NCI-H526 (cell line): Measurements from ENCODE around the gene DCLK1.
"Not testable (repeated sequence)": the region's sequence is repeated elsewhere in the genome, so short reads cannot be mapped to it uniquely, and the experiment has no call there.

Experiments used
- DNase-seq, 2 experiments: peaks; one replicate each; lab custom pipeline; 2025; lab: John Stamatoyannopoulos, UW

The DCLK1 gene

DNA sequence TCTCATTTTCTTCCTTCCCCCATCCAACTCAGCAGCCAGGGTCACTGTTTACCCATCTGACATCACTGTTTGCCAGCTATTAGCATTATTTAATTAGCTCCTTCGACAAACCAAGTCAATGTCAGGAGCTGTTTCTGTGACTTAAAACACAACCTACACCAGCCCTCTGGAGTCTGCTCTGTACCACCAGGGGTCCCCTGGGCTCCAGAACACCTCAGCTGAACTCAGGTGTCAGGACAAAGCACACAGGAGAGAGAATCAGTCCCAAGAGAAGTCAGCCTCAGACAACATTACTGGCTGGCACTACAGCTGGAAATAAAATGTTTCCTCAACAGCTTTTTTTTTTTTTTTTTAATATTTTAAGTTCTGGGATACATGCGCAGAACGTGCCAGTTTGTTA is 45.1 kb downstream of the DCLK1 start:
- DNase-seq: no peak

DNA sequence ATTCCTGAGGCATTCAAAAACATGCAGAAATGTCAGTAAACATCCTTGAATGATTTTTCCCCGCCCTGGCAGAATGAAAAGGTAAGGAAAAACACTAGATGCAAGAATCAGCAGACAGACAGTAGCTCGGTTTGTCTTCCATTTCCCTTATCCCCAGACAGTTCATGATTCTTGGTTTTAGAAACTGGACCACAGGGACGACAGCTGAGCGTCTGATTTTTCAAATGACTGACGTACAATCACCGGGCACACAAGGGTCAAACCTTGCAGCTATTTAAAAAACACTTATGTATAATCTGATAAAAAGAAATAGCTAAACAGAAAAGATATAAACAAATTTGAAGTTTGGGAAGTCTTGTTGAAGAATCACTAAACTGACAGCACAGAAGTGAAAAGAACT is 47.1 kb downstream of the DCLK1 start:
- no peak for DNase-seq

DNA sequence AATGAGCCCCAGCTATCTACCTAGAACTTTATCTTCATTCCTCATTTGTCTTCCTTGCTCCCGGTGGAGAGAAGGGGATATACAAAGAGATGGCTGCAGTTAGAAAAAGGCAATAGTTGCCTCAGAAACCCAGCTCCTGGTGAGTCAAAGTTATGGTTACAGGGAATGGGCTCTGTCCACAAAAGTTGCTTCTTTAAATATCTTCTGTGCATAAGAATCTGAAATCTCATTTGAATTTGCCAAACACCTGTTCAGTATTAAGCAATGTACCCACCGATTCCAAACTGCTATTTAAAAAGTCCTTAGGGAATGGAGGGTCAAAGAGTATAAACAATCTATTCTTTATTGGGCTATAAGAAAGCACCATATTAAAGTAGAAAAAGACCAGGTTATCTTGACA is 48.4 kb downstream of the DCLK1 start:
- no peak for DNase-seq

DNA sequence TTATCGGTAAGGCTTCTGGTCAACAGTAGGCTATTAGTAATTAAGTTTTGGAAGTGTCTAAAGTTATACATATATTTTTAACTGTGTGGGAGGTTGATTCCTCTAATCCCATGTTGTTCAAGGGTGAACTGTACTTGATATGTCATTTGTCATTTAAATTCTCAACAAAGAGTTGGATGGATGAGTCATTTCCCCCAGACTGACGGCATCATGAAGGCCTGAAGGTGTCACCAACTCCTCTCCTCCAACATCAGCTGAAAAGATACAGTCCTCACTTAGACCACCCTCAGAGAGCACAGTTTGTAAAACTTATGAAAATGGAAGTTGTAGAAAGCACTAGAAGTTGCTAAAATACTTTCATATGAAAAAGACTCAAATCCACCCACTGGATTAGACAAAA is 48.8 kb downstream of the DCLK1 start:
- no peak for DNase-seq

DNA sequence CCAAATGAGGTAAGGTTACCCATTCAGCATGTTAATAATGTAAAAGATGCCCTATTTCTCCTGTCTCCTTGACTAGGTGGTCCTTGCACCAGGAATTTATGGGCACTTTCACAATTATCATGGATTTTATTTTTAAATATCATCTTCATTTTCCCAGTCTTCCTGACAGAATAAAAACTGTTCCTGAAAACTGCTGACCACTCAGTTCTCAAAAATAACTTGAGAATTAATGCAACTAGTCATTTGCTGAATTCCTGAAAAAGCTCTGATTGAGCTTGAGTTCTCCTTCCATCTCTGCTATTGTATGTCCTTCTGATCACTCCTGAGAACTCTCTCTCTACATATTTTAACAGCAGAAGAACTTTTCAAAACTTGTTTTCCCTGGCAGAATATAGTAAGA is 55.0 kb downstream of the DCLK1 start:
- no peak for DNase-seq

DNA sequence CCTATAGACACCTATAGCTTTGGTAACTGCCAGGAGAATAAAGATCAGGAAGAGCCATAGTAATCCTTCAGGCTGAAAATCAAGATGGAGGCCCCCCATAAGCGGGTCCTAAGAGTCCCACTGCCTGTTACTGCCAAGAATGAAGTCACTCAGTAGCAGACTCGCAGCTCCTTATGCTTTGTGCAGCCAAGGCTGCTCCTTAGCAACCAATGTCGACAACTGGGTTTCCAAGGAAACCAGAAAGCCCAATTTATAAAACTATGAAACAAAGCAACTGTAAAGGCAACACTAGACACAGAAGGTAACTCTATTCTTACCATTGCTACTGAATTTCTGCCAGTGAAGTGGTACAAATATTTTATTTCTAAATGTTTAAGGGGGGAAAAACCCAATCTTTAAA is 56.5 kb downstream of the DCLK1 start:
- no peak for DNase-seq

DNA sequence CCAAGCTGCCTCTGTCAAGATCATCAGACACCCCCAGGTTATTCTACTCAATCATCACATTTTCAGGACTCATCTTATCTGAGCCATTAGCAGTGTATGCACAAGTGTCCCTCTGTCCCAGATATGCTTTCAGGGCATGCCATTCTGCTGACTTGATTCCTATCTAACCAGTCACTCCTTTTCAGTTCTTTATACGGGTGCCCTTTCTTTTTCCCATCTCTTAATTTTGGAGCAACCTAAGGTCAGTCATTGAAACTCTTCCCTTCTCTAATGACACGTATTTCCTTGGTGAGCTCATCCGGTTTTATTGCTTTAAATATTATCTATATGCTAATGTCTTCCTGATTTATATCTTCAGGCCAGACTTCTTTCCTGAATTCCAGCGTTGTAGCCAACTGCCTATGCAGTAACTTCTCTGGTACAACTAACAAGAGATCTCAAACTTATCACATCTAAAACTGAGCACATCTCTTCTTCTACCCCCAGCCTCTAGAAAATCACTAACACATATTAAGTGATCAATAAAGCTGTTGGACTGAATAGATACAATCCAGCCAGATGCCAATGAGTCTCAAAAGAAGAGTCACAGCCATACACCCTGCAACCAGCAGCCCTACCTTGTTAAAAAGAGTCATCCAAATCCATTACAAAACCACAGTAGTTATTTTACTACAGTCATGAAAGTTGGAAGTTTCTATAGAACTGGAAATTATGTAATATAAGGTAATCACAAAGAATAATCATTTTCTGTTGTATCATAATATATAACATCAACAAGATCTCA is 58.8 kb downstream of the DCLK1 start:
- no peak for DNase-seq

DNA sequence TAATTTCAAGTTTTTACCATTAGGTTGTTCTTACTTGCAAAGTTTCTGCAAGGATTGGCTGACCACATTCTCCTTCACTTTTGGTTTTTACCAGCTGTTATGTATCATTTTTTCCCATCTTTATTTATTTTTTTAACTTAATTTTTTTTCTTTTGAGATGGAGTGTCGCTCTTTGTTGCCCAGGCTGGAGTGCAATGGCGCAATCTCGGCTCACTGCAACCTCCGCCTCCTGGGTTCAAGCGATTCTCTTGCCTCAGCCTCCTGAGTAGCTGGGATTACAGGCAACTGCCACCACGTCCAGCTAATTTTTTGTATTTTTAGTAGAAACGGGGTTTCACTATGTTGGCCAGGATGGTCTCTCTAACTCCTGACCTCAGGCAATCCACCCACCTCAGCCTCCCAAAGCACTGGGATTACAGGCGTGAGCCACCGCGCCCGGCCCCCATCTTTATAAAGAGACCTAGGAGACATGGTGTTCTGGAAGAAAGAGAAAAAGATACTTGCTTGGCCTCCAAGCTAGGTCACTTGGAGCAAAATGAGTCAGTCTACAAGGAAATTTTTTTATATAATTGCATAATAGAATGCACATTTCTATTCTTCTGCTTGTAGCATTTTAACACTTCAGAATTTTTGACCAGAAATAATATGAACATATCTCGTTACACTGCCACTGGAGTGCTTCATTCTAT is 60.5 kb downstream of the DCLK1 start:
- not testable (repeated sequence) for DNase-seq

DNA sequence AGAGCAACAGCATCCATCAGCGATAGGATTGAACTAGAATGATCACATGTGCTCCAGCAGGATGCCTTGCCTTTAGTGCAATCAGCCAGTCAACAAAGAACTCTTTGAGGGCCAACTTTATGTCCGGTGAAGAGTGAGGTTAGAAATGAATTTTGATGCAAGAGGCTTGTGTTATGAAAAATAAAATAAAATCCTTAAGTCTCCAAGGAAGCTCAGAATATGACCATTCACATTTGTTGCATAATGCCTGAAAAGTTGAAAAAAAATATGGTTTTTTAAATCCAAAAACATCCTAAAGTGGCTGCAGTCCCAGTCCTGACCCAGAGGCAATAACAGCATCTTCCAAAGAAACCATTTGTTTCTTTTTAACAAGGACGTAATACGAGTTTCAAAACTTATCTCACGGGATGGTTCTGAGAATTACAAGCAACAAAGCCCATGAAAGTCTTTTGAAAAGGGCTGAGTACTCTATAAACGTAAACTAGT is 61.3 kb downstream of the DCLK1 start:
- no peak for DNase-seq

DNA sequence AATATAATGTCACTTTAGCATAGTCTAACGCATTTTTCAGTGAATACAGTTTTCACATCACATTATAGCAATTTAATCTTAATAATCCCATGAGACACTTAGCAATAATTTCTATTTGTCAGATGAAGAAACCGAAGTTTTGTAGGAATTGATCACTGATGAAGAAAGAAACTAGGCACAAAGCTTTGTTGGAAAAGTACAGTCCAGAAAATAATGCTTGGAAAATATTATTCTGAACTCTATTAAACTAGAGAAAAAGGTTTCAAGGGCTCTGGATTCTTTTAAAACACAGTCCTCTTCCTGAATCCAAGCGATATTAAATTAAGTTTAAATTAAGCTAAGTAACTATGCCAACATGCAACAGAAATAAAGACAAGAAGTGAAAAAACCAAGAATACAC is 62.2 kb downstream of the DCLK1 start:
- DNase-seq: no peak

DNA sequence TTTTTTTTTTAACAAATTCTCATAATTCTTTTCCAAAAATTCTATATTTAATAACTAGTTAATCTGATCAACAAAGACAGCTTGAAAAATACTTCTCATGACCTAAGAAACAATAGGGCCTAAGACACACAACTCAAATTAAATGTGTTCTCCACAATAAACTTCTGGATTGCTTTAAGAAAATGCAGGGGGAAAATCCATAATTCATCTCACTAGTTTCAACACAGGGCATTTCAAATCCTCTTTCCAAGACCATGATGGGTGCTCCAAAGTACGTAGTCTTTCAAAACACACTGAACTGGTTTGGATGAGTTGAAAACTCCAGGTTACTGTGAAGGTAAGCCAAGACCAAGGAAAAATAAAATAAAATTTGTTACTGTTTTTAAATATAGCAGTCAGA is 62.6 kb downstream of the DCLK1 start:
- DNase-seq: no peak

DNA sequence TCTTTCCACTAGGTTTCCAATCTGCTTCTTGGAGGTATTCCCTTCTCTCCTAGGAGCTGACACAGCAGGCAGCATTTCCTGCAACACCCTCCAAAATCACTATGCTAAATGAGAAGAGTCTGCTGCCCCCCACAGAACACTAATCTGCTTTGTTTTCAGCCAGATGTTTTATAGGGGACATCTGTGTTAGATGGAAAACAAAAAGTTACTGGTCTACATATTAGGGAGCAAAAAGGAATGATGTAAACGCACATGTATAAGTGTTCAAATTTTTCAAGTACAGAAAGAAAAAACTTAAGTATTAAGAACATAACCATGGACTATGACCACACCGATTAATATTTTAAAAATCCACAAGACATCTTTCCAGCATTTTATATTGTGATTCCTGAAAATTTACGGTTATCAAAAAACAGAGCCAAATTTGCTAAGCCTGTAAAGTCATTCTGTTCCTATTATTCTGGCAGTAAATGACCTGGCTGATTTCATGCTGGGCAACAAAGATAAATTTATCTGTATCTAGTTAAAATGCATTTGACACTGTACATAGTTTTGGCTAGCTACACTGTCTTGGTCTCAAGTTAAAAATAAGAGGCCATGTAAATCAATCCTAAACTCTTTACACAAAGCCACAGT is 63.3 kb downstream of the DCLK1 start:
- DNase-seq: no peak

DNA sequence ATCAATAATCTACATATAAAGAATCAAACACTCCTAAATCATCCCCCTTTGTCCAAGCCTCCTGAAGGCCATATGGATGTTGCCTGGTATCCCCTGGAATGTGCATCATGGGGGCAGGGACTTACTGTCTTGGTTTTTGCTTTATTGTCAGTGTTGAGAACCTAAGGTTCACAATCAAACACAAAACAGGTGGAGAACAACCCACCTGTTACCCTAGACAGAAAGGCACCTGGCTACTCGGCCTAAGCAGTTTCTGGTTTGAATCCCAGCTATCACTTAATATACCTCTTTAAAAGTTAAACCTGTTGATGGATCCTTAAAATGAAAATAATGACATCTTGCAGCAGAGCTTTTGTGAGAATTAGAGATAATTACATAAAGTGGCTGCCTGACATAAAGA is 68.9 kb downstream of the DCLK1 start:
- no peak for DNase-seq

DNA sequence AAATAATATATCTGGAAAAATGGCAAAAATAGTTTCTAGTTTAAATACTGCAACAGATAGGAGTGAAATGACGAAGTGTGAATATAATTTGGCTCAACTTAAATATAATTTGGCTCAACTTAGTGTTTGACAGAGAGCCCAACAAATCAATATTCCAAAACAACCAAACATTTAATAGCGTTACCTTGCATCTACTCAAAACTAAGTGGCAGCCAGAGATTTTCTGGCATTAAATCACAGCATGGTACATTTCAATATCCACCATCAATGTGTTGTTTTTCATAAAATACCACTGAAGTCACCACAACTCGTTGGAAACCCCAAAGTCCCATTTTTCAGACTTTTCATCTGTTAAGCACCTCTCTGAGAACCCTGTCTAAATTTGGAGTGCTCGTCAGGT is 69.6 kb downstream of the DCLK1 start:
- DNase-seq: no peak

DNA sequence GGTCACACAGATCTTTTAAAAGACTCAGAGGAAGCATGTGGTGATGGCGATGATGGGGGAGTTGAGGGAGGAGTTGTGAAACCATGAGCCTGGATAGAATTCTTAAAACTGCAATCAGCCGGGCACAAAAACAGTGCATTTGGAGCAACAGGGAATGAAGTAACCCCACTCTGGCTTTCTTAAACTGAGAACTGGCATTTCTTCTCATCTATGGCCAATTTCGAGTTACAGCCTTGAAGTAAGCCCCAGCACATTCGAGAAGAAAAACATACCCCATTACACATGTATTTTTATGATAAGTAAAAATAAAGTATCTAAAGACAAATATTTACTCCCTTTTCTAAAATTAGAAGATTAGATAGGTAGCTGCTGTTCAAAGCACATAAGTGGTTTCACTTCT is 70.1 kb downstream of the DCLK1 start:
- no peak for DNase-seq

DNA sequence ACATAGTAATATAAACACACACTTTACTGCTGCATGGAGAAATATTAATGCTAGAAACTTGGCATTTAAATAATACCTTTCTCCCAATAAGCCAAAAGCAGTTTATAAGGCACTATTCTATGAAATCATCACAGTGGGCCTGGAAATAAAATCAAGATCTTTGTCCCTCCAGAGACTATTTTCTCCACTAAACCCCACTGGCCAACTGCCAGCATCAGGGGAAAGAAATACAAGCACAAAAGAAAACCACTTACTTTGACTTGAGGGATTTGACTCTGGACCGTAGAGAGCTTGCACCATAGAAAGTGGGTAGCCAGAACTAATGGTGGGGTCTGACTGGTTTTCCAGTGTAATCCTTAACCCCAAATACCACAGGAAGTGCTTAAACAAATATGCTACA is 71.9 kb downstream of the DCLK1 start:
- no peak for DNase-seq

DNA sequence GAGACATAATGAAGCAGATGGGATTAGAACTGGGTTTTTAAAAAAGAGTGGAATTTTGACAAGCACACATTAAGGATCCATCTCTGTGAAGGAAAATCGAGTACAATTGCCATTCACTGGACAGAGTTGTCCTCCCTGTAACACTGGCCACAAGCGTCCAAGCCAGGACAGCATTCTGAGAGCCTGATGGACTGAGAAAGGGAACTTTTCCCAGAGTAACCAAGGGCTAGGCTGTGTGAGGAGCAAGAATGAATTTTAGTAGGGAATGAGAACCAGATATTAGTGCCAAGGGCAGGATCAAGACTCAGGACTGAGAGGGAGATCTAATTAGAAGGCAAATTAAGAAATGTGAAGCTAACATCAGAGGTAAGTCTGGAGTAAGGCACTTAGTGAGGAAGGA is 73.1 kb downstream of the DCLK1 start:
- no peak for DNase-seq

DNA sequence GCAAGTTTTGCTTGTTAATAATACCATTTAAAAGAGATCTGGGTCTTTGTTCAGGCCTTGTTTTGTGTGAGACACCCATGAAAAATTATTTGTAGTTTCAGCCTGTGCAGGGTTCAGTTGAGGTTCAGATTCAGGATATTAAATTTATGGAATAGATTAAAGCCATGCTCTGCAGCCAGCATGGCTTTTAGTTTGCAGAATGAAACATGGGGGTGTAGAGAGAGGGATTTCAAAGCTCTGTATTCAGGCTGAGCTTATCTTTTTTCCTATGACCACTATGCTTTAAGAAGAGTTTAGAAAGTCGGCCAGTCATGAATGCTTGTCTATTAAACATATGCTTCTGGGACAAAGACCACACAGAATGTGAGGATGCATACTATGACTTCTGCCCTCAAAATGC is 73.6 kb downstream of the DCLK1 start:
- no peak for DNase-seq

DNA sequence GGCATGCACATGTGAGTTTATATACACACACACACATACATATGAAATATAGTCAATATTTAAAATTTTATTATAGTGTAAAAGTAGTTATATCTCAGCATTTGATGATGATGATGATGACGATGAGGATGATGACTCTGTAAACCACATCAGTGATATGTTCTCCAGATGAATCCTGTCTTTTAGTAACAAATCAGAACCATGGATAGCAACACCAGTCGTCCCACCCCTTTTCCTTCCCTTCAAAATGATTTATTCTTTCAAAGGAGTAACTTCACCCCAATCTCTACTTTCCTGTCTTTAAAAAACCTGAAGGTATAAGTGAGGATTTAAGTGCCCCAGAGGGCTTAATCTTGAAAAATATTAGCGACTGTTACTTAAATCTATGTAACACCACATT is 74.1 kb downstream of the DCLK1 start:
- DNase-seq: no peak

DNA sequence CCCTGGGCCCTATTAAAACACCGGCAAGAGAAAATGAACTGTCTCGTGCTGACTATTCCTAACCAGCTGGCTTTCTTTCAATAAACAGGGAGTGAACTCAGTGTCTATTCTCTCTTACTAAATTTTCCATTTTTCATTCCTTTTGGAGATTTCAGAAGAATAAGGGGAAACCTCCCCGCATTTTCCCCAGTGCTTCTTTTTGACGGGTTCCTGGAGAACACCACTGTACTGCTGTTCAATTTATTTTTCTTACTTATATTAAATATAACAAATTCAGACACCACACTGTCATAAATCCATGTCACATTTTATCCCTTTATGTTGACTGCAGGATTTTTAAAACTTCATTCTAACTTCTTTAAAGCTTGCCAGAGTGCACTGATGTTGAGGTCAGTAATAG is 75.8 kb downstream of the DCLK1 start:
- no peak for DNase-seq

DNA sequence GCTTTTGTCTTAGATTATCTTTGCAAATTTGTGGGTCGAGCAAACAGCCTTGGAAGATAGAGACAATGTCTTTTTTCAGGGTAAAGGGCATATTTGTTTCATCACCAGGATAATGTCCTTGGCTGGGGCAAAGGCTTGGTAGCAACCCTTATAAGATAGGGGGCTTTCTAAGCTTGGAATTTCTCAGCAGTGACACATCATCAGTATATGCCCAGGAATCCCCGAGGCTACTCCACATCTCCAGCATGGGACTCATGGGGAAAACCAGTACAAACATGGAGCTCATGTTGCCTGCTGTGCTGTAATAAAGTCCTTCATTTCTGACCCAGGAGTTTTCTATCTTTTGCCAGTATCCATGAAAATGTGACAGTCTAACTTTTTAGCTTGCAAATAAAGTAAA is 77.1 kb downstream of the DCLK1 start:
- DNase-seq: no peak

DNA sequence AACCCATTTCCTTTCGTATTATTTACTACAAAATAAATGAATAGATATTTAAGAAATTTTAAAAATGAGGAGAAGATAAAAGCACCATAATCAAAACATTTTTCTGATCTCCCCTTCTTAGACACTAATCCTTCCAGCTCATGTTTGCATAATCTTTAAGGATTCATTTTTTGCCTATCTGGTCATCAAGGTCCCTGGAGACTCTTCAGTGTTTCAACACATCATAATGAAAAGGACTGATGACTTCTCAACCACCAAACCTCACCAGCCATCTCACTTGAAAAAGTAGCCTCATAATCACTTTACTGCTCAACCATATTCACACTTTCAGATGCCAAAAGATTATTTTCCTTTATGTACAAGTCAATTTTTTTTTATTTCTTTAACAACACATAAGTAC is 80.1 kb downstream of the DCLK1 start:
- no peak for DNase-seq

DNA sequence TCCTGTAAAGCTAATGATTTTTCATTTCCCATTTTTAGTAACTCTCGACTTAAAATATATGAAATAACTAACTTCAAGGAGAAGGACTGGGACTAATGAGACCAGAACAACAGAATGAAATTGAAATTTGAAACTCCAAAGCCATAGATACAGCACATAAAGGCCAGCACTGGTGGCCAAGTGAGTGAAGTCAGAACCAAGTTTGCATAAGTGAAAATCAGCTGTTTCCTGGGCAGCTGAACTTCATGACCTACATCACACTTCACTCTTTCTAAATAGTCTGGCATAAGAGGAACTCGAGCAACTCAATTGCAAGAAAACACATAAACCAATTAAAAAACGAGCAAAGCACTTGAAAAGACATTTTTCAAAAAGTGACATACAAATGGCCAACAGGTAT is 84.5 kb downstream of the DCLK1 start:
- DNase-seq: no peak
